Heart left ventricle (tissue), 13 donors: ENCODE measurements around the gene C17orf67.

Experiments
- CTCF ChIP-seq, 12 donors: fragments of 200-600 bp; sonication (generic) in 4 of 12; IDR thresholded peaks; one replicate each; pipeline versions ENCODE4 v1.5.0 to v1.8.0; 2018 to 2022; ENCODE audit warnings: antibody characterized with exemption in 12 of 12, mild to moderate bottlenecking in 5 of 12
- POLR2A ChIP-seq, 2 donors: fragments of 450-650 bp; IDR thresholded peaks; one replicate each; pipeline ENCODE4 v1.6.1; 2017; ENCODE audit warnings: antibody characterized with exemption in 2 of 2, mild to moderate bottlenecking in 2 of 2, moderate library complexity in 2 of 2
- donor health status: ischemic (EF 13 %, LVEDD 7.1; RV severe dilation, severe dysfunction).
- donor health status: DM: no; HTN: yes; CAD: no.
- donor health status: DM: no; HTN: no; CAD: no.
- donor health status: ischemic (EF 25% LVEDD 6.9; RV normal size, moderate dysfunction).
- donor health status: ischemic (EF 25% LVEDD 5.7; RV mildly dilated, moderate dysfunction).
- donor health status: ischemic (EF 35%, LVEDD 5.7; RV mildly dilated, moderate dysfunction).
- donor health status: nonischemic (EF 11% LVEDD 7.7; RV severe dilation, severe dysfunction).
- donor health status: DM: yes; HTN: yes; CAD: no.
- donor health status: PGD.
- donor health status: ischemic (EF 29% LVEDD 5.4; RV normal size, mild dysfunction).
- donor health status: nonischemic (EF 23%, LVEDD 6.1; RV moderate dilation, normal function).

GRCh38 chr17:56754523-56755208, 79.1 kb downstream of the C17orf67 start:
- TF ChIP-seq CTCF (IDR thresholded peaks at IDR 0.05) (no peak), POLR2A (IDR thresholded peaks at IDR 0.05) (no peak)
